A549 treated with AZD2906 at 1 μM for 4 hours (cell line): Measurements from ENCODE around the gene PTGIS. TPM values are rescaled to one million over a fixed set of nuclear protein-coding genes. Genes with fewer than 3 reads are reported as not detected.

Experiments used
- total RNA-seq: library from RNA; stranded (reverse); fragments of 200-300 nt; extraction: Qiagen RNA extraction; gene quantifications from 5 replicates; pipeline ENCODE4 v1.2.3, GENCODE V29; 2022

The PTGIS gene
- total RNA-seq = 0.01 to 0.03 TPM (median 0.02 TPM) in 4 of 5 replicates, not detected in the other

DNA sequence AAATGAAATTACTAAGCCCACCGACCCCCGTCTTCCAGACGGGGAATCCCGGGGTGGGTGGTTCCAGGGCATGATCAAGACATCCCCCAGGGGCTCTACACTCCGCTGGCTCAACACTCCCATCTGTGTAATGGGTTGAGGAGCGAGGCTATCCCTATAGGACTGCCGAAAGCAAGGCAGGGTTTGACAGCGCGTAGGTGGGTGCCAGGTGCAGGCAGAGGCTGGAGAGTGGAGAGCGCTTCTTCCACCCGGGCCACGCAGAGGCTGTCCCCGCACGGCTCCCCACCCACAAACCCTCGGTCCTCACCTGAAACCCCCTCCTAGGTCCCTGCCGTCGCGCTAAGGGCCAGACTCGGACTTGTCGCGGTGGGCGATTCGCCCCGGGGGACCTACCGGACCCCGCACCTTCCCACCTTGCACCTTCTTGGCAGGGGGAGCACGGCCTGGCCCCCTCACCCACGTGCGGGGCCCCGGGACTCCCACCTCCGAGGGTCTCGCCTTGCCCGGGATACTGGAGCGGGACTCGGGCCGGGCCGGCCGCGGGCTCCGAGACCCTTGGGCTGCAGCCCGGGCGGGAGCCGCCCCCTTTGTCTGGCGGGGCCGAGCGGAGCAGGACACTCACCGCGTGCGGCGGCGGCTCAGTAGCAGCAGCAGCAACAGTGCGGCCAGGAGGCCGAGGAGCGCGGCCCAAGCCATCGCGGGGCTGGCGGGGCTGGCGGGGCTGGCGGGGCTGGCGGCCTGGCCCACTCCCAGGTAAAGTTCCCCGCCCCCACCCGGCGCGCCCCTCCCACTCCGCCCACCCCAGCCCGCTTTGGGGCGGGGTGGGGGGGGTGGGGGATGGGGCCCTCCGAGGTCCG, at the start of gene PTGIS:
Gene PTGIS (minus strand): TSS at position 717 of the 857 bp plus-strand sequence. CDS start 21 bp downstream, at position 696.

GRCh38 chr20:49482621-49483017, 85.3 kb downstream of the PTGIS start, which contains the start of gene KCNB1:
Gene KCNB1 (minus strand): TSS chr20:49482668. CDS start chr20:49482480, 188 bp downstream.

Other genes with a start within 250 kb of the PTGIS start
- gene KCNB1, start 85.5 kb downstream of the PTGIS start, total RNA-seq = 2.8 to 7.6 TPM (median 3.5 TPM) in 5 replicates
- gene B4GALT5, start 145.7 kb upstream of the PTGIS start, total RNA-seq = 47.9 to 62.5 TPM (median 59.7 TPM) in 5 replicates
- gene SLC9A8, start 244.7 kb upstream of the PTGIS start, total RNA-seq = 7.4 to 9.0 TPM (median 8.6 TPM) in 5 replicates